Stimulated activated CD8-positive, alpha-beta memory T cell treated with anti-CD3 and anti-CD28 coated beads, Interleukin-4, amount 100 ng/mL, for 24 hours (primary cell): Measurements from ENCODE around the gene PUSL1.
A peak's percentile ranks its signal among the peaks of the same experiment; 100 is the strongest.

Source experiments
- DNase-seq: peaks from one replicate; pipeline ENCODE4 v3.0.0-alpha.2; 2020; ENCODE audit warnings: low read depth

Gene PUSL1

DNA sequence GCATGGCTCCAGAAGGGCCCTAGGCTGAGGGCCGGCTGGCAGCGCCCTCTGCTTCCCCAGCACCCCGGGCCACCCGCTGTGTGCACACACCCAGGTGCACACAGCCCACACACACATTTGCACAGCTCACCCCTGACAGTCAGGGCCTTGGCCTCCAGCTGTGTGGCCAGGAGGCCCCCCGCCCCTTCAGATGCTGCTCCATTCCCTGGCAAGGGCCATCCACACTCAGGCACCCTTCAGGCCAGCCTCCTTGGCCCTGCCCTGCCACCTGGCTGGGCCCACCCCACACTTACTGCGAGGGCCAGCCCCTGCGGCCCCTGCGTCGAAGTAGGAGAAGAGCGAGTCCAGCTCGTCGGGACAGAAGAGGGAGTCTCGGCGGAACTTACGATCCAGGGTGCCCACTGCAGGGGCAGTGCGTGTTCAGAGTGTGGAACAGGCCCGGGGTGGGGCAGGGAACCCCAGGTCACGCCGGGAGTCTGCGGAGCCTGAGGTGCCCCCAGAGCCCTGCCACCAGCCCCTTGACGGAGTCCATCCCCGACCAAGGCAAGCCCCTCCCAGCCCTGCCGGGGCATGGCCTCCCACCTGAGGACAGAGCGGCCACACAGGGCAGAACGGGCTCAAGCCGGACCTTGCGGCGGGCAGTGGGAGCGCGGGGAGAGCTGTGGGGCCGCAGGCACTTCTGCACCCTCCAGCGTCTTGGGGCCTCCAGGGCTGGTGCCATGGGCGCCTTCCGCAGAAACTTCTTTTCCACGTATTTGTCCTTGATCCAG is 13.1 kb upstream of the PUSL1 start:
- no peak for DNase-seq

DNA sequence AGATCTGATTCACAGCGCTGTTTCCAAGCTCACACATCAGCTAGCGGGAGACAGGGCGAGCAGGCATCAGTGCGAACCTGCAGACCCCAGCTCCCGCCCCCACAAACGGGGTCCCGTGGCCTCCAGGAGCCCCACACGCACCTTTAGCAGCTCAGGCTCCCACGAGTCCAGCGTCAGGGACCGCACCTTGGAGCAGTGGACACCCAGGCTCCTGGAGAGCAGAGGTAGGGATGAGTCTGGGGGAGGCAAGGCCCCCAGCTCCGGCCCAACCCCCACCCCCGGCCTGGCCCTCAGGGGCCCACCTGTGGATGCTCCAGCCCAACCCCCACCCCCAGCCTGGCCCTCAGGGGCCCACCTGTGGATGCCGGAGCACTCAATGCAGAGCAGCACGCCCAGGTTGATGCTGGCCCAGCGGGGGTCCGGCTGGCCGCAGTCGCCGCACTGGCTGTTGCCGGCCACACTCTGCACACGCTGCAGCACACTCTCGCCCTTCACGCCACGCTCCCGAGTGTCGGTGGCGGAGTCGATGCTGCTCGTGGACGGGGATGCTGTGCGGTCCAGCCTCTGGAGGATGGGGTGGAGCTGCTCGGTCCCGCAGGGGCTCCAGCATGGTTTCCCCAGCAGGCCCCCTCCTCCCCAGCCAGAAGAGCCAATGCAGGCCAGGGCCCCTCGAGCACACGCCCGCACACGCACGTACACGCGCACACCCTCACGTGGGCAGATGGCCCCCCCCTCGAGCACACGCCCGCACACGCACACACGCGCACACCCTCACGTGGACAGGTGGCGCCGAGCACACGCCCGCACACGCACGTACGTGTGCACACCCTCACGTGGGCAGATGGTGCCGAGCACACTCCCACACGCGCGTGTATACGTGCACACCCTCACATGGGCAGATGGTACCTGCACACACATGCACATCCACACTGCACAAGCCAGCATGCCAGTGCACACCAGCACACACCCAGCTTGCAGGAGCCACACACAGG is 12.0 kb upstream of the PUSL1 start:
- no peak for DNase-seq

DNA sequence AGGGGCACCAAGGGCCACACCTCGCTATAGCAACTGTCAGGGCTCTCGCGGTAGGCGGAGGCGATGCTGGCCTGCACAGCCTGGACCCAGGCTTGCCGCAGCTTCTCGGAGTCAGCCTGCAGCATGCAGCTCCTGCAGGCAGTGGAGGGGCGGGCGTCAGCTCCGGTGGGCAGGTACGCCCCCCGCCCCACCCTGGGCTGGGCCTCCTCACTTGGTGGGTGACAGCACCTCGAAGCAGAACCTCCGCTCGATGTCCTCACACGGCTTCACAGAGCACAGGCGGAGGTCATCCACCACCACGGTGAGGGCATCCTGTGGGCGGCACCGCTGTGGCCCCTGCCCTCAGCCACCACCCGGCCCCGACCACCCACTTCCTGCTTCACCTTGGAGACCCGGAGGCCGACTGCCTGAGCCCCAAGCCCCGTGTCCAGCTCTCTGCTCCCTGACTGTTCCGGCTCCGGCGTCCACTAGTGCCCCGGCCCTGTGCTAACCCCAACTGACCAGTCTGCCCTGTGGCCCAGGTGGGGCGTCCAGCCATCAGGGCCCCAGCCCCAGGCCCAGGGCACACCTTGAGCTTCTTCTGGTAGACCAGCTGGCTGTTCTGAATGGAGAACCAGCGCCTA is 10.5 kb upstream of the PUSL1 start:
- no peak for DNase-seq

DNA sequence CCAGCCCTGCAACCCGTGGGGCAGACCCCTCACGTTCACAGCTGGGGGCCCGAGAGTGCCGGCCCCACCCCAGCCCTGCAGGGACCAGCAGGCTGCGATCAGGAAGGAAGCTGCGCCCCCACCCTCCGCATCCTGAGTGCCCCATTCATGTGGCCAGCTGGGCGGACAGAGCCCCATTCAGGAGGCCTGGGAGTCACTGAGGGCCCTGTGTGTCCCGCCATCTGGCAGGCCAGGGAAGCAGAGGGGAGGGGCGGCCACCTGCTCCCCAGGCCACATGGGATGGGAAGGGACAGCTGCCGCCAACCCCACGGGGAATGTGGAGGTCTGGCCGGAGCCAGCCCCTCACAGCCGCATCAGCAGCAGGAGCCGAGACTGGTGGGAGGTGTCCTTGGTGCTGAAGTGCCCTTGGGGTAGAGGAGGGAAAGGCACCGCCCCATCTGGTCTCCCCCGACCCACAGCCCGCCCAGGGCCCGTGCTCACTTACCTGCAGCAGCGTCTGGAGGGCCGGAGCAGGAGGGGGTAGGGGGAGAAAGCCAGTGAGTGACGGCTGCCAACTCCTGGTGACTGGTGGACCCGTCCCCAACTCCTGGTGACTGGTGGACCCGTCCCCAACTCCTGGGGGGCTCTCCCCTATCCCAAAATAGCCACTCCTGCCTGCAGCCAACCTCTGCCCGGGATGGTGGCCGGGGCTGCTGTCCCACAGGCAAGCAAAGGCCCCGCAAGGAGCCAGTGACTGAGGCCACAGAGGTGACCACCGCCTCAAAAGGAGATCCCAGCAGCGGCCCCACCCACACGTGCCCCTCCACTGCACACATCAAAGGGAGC is 9.3 kb upstream of the PUSL1 start:
- DNase-seq: no peak

DNA sequence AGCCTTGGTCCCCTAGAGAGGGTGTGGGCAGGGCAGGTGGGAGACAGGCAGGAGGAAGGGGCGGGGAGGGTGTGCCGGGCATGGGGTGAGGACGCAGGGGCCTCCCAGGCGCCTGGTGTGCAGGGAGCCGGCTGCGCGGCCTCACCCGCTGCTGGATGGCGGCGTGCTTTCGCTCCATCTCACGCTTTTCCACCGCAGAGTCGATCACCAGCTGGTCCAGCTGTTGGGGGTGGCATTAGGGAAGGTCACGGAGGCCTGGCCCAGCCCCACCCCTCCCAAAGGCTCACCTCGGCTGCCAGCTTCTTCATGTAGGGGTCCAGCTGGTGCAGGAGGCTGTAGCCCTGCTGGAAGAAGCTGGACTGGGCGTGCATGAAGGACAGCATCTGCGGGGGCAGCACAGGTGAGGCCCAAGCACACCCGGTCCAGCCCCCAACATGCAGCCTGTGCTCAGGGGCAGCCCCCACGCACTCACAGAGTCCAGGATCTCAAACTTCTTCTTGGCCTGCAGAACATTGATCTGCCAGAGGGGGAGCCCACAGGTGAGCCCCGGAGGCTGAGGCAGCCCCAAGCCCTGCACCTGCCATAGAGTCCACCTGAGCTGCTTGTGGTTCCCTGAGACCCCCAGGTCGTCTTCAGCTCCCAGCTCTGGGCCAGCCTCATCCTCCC is 8.6 kb upstream of the PUSL1 start:
- DNase-seq: no peak

DNA sequence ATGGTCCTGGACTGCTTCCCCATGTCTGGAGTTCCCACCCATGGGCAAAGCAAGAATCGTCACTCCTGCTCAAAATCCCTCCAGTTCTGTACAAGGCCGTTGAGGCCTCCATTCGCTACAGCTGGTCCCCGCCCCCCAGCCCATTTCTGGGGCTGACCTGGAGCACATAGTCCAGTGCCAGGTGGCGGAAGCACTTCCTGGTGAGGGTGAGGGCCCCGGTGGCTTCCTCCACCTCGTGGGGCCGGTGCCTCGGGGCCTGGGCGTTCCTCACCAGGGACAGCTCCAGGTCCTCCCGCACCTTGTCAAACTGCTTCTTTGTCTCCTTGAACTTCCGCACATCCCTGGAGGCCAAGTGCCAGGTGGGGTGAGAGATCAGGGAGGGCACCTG is 8.1 kb upstream of the PUSL1 start:
- no peak for DNase-seq

DNA sequence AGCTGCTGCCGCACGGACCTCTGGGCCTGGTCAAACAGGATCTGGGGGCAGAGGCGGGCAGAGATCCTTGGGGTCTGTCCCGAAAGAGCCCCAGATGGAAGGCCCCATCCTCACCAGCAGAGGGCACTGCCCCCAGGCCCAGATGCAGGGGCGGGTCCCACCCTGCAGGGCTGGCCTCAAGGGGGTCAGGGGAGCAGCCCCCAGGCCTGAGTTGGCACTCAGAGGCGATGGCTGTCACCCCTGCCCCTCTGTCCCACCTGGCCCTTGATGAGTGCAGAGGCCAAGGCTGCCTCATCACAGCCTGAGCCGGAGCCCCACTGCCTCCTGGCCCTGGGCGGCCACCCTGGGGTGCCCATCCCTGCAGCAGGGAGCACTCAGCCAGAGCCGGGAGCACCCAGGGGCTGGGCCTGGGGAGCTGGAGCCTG is 6.4 kb upstream of the PUSL1 start:
- DNase-seq: no peak

DNA sequence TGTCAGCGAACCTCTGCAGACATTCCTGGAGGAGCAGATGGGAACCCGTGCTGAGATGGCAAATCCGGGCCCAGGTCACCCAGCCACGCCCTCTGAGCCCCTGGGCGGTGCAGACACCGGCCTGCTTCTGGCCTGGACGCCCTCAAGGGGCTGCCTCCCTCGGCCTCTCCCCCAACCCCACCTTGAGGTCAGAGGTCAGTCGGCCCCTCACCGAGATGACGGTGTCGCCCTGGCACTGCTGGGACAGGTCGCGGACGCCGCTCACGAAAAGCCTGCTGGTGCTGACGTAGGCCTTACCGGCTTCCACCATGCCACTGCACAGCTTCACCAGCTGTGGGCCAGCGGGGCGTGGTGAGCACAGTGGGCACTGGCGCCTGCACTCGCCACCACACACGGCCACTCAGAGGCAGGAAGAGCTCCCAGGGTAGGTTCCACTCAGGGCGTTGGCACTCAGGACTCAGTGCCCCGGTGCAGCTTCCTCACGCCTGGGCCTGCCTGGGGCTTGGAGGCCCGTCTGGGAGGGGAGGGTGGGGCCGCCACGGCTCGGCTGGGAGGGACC is 5.4 kb upstream of the PUSL1 start:
- no peak for DNase-seq

DNA sequence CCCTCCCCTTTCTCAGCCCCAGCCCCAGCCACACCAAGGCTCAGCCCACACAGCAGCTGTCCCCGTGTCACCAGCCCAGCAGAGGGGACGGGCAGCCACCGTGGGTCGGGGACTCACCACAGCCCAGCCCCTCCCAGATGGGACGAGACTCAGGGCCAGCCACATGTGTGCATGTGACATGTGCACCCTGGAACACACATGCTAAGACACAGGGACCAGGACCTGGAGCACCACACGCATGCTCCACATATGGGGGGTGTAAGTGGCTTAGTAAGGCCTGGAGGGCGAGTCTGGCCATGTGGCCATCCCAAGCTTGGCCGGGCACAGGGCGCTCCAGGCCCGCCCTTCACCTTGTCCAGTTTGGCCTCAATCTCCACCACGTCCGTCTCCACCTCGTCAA is 4.7 kb upstream of the PUSL1 start:
- DNase-seq: no peak

DNA sequence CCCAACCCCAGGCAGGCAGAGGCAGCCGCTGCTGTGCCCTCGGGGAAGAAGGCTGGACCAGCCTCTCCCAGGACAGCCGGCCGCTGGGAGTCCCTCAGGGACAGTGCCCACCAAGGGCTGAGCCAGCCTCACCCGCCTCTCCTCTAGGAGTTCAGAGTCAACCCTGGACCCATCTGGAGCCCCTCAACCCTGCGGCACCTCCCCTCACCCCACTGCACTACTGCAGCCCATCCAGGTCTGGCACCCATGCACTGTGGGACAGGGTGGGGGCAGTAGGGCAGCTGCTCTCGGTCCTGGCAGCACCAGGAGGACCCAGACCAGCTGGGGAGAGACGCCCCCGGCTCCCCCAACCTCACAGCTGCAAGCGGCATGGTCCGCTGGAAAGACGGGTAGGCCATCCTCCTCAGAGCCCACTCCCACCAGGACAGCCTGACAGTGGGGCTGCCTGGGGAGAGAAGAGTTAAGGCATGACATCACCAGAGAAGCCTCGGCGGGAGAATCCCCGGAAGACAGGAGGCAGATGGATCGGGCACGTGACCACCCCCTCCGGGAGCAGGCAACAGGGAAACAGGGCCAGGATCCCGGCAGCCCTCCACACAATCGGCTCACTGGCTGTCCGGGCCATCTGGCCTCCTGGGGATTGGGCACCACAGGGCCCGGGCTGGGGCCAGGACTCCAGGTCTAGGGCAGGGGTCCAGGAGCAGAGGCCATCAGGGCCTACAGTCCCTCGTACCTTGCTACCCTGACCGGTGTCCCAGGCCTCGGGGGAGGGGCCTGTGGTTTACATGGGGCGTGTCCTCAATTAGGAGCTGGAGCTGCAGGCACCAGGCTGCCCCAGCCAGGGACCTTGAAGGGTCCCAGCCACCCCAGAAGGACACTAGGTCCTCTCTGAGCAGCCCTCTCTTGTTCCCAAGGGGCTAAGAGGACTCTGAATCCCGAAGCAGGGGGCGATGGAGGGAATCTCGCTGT is 3.8 kb upstream of the PUSL1 start:
- no peak for DNase-seq

DNA sequence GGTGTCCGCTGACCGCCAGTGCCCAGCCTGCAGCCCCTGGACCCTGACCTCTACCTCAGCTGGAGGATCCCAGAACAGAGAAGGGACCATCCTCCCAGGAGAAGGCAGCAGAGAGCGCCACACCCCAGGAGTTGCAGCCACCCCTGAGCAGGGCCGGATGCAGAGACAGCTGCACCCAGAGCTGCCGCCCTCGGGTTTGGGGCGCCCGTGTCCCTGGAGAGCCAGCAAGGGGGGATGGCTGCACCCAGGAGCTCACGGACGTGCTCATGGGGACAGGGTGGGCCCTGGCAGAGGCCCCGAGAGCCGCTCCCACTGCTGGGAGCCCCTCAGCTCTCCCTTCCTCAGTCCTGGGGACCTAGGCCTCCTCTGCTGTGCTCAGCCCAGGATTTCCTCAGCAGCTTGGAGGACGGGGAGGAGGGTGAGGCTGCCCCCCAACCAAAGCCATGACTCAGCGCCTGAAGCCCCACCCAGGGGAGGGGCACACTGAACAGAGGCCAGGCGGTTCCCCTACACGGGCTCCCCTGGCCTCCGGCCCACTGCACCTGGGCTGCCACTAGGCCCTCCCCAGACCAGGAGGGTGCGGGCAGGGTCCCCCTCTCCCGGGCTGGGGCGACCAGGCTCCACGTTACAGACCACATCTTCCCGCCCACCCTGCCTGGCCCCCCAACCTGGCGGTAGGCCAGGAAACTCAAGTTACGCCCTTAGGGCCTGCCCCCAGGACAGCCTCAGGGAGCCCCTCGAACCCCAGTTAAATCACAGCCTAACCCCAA is 2.9 kb upstream of the PUSL1 start:
- peak; percentile 66 for DNase-seq

DNA sequence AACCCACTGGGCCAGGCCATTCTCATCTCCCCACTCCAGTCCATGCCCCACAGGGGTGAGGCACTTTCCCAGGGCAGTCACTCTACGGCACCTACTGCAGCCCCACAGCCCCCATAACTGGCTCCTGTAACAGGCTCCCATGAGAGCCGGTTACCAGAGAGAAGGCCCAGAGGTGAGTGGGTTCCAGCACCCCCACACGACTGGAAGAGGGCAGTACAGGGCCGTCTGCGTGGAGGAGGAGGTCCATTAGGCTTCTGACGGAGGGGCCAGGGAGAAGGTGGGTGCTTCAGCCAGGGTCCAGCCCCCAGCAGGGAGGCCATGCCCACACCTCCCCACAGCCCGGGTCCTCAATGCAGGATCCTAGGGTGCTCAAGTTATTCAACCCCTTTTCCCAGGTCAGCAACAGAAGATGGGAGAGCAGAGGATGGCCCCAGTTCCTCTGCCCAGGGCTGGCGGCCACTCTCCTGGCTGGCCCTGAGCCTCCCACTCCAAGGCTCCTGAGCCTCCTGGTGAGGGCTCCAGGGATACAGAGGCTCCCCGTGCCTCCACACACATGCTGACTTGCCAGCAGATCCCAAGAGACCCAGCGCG is 2.2 kb upstream of the PUSL1 start:
- no peak for DNase-seq

DNA sequence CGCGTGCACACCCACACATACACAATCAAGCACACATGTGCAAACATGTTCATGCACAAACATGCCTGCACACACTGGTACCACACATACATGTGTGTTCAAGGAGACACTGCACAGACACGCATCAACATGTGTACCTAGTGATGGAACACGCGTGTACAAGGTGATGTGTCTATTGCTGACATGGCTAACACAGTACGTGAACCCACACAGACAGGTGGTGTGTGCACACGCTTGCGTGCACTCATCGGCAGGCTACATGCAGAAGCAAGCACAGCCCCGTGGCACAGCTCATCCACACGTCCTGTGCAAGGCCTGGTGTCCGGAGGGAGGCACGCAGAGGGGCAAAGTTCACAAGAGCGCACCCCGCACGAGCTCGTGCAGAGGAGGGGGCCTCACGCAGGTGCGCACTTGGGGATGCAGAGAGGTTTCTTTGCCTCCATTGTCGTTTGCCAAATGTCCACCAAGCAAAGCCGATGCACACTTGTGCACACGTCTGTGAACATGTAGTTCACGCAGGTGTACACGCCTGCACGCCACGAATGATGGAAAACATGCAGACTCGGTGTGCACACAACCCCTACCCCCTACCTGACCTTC is 1.6 kb upstream of the PUSL1 start:
- no peak for DNase-seq

DNA sequence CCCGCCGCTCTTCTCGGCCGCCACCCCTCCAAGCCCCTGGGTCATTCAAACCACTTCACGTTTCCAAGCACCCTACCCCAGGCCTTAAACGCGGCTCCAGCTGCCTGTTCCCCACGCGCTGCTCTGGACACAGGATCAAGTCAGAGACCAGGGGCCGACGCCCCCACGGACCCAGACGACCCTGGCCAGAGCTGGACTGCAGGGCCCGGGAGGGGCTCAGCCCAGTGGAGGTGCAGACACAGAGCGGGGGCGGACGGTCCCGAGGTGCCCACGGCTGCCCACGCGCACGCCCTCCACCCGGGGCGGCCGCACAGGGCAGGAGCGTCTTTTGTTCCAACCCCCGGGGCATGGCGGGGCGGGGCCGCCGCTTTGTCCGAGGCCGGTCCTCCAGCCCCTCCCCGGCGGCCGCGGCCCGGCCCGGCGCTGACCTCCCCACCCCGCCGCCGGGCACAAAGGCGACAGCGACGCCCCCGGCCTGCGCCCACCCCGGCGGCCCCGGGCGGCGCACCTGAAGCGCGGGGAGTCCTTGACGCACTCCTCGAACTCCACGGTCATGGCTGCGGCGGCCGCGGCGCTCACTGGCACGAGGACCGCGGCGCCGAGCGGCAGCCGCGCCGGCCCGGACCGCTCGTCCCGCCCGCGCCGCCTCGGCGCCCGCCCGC is 1.0 kb upstream of the PUSL1 start:
- no peak for DNase-seq

DNA sequence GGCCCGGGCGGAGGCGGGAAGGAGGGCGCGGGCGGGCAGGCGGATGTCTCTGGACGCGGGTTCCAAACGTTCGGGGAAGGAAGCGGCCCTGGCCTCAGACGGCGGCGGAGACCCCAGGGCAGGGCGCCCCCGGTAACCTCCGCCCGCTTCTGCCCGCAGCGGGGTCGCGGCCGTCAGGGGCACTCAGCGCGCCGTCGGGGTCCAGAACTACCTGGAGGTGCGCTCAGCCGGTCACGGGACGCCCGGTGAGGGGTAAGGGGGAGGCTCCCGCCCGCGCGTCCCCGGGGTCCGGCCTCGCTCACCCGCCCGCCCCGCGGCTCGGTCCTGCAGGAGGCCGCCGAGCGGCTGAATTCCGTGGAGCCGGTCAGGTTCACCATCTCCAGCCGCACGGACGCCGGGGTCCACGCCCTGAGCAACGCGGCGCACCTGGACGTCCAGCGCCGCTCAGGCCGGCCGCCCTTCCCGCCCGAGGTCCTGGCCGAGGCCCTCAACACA is 406 bp downstream of the PUSL1 start:
- DNase-seq: no peak

DNA sequence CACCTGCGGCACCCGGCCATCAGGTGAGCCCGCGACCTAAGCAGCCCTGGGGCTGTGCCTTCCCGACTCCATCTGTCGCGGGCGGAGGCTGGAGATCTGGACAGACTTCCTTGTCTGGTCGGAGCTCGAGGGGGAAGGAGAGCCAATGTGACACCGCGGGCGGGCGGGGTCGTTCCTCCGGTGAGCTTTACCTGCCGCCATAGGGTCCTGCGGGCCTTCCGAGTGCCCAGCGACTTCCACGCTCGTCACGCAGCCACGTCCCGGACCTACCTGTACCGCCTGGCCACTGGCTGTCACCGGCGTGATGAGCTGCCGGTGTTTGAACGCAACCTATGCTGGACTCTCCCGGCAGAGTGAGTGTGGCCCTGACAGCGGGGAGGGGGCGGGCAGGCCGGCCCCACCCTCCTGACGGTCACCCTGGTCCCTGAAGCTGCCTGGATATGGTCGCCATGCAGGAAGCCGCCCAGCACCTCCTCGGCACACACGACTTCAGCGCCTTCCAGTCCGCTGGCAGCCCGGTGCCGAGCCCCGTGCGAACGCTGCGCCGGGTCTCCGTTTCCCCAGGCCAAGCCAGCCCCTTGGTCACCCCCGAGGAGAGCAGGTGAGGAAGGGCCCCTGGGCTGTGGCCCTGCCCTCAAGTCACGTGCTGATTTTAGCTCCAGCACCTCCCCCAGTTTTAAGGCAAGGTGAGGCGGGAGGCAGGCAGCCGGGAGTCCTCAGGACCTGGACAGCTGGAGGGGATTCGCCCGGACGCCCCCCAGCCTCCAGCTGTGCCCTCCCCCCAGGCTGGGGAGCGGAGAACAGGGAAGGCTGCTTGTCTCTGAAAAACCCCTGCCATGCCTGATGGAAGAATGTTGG is 1.1 kb downstream of the PUSL1 start:
- no peak for DNase-seq

DNA sequence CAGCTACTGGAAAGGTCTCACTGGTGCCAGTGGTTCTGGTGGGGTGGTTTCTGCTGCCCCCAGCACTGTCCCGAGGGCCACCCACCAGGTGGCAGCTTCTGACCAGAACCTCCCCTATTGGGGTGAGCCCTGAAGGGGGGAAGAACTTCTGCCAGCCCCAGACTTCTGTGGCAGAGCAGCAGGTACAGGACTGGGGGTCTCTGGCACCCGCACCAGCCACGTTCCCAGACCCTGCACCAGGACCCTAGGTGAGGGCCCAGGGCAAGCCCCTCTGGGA is 1.6 kb downstream of the PUSL1 start:
- no peak for DNase-seq
